Measurements from ENCODE around the gene CACNA1S. TPM values are rescaled to one million over a fixed set of nuclear protein-coding genes. Genes with fewer than 3 reads are reported as not detected.

The CACNA1S gene
- total RNA-seq, 1 donor from 2014 or later, result not detected

- Mint-ChIP-seq H3K4me3 (ENCODE audit: unreplicated experiment) (no peak overlapping the region), H3K4me1 (ENCODE audit: low read depth, unreplicated experiment) (peaks cover 38% of the 10 kb centered on the region), H3K27me3 (ENCODE audit: low read depth, unreplicated experiment) (peaks cover 8% of the 10 kb centered on the region), H3K27ac (ENCODE audit: unreplicated experiment) (no peak overlapping the region), H3K36me3 (ENCODE audit: low read depth, unreplicated experiment) (no peaks in the 10 kb centered on the region), H3K9me3 (ENCODE audit: unreplicated experiment) (no peaks in the 10 kb centered on the region)
- FAIRE-seq (no peak), DNase-seq (ENCODE audit: low read depth) (no peak)
- peaks cover 20% of the 10 kb centered on the region for H4K20me1 ChIP-seq (ENCODE audit: insufficient read depth, low read length)
- TF ChIP-seq CTCF (IDR thresholded peaks at IDR 0.05; ENCODE audit: insufficient read depth, low read depth, low read length) (no peak), EZH2 (IDR thresholded peaks at IDR 0.05; ENCODE audit: insufficient read depth, low read length) (no peak)
- no peak overlapping the region for H3K27ac ChIP-seq (ENCODE audit: low read depth, low read length)
- H3K36me3 ChIP-seq (ENCODE audit: insufficient read depth, low read length), result no peaks in the 10 kb centered on the region
- H3K9ac ChIP-seq (ENCODE audit: low read length), result no peak overlapping the region
- H3K27me3 ChIP-seq (ENCODE audit: insufficient read depth, low read length), result no peaks in the 10 kb centered on the region
- H3K4me1 ChIP-seq (ENCODE audit: insufficient read depth, low read length), result peaks cover 32% of the 10 kb centered on the region
- peak overlapping the region; percentile 13 for H3K4me2 ChIP-seq (ENCODE audit: low read length)
- H3K4me3 ChIP-seq (ENCODE audit: insufficient read depth, low read depth, low read length), result no peak overlapping the region
- no peak overlapping the region for H2AFZ ChIP-seq (ENCODE audit: low read depth, low read length)
- H3K79me2 ChIP-seq (ENCODE audit: insufficient read depth, low read length), result no peaks in the 10 kb centered on the region
- no peaks in the 10 kb centered on the region for H3K9me3 ChIP-seq (ENCODE audit: insufficient read depth, low read depth, low read length)
Observed at GRCh38 chr1:201019321-201019977, 92.8 kb downstream of the CACNA1S start.

GRCh38 chr1:201017828-201018163, 94.4 kb downstream of the CACNA1S start:
- H3K4me3 ChIP-seq (ENCODE audit: insufficient read depth, low read depth, low read length), result no peak overlapping the region
- H4K20me1 ChIP-seq (ENCODE audit: insufficient read depth, low read length), result peaks cover 21% of the 10 kb centered on the region
- TF ChIP-seq CTCF (IDR thresholded peaks at IDR 0.05; ENCODE audit: insufficient read depth, low read depth, low read length) (no peak), EZH2 (IDR thresholded peaks at IDR 0.05; ENCODE audit: insufficient read depth, low read length) (no peak)
- H3K9ac ChIP-seq (ENCODE audit: low read length), result no peak overlapping the region
- H3K9me3 Mint-ChIP-seq (ENCODE audit: unreplicated experiment), result no peaks in the 10 kb centered on the region
- H3K79me2 ChIP-seq (ENCODE audit: insufficient read depth, low read length), result no peaks in the 10 kb centered on the region
- H2AFZ ChIP-seq (ENCODE audit: low read depth, low read length), result no peak overlapping the region
- no peak overlapping the region for H3K27ac ChIP-seq (ENCODE audit: low read depth, low read length)
- peaks cover 9% of the 10 kb centered on the region for H3K27me3 Mint-ChIP-seq (ENCODE audit: low read depth, unreplicated experiment)
- H3K36me3 Mint-ChIP-seq (ENCODE audit: low read depth, unreplicated experiment), result no peaks in the 10 kb centered on the region
- H3K27me3 ChIP-seq (ENCODE audit: insufficient read depth, low read length), result no peaks in the 10 kb centered on the region
- no peak overlapping the region for H3K27ac Mint-ChIP-seq (ENCODE audit: unreplicated experiment)
- no peak overlapping the region for H3K4me2 ChIP-seq (ENCODE audit: low read length)
- H3K9me3 ChIP-seq (ENCODE audit: insufficient read depth, low read depth, low read length), result no peaks in the 10 kb centered on the region
- peaks cover 32% of the 10 kb centered on the region for H3K4me1 ChIP-seq (ENCODE audit: insufficient read depth, low read length)
- FAIRE-seq, result no peak
- no peak for DNase-seq (ENCODE audit: low read depth)
- no peak overlapping the region for H3K4me3 Mint-ChIP-seq (ENCODE audit: unreplicated experiment)
- peaks cover 34% of the 10 kb centered on the region for H3K4me1 Mint-ChIP-seq (ENCODE audit: low read depth, unreplicated experiment)
- H3K36me3 ChIP-seq (ENCODE audit: insufficient read depth, low read length), result no peaks in the 10 kb centered on the region

Measured in astrocyte (in vitro differentiated cells and primary cell).